GM20431 (cell line): ENCODE data around the gene STK39.

ENCODE experiments used
- in situ Hi-C: fragments of 300-500 bp; cut with MseI, MboI; formaldehyde crosslinking; loops from one replicate; pipeline ENCODE4 v1.15.0; 2020; ENCODE audit warnings: low sequenced_read_pairs; ENCODE audit not compliant: unreplicated experiment

STK39 gene

GRCh38 chr2:168210895-168211570 lies 36.4 kb downstream of the STK39 start:
- in situ Hi-C loops = no loop called here

- in situ Hi-C loops = no loop called here
These were observed 37.0 kb downstream of the STK39 start for GRCh38 chr2:168210216-168210894.

- in situ Hi-C loops = no loop called here
These were observed 38.7 kb downstream of the STK39 start for GRCh38 chr2:168208652-168209051.

GRCh38 chr2:168207851-168208250 lies 39.5 kb downstream of the STK39 start:
- in situ Hi-C loops = no loop called here

GRCh38 chr2:168203762-168204693 lies 43.4 kb downstream of the STK39 start:
- in situ Hi-C loops = no loop called here

- in situ Hi-C loops = no loop called here
These were observed 45.7 kb downstream of the STK39 start for GRCh38 chr2:168201584-168202116.

- in situ Hi-C loops = no loop called here
These were observed 46.3 kb downstream of the STK39 start for GRCh38 chr2:168200930-168201583.

GRCh38 chr2:168198476-168199207 lies 48.8 kb downstream of the STK39 start:
- in situ Hi-C loops = no loop called here

- in situ Hi-C loops = no loop called here
These were observed 50.6 kb downstream of the STK39 start for GRCh38 chr2:168196764-168197180.

- in situ Hi-C loops = no loop called here
These were observed 52.4 kb downstream of the STK39 start for GRCh38 chr2:168194784-168195522.

- in situ Hi-C loops = no loop called here
These were observed 54.4 kb downstream of the STK39 start for GRCh38 chr2:168192839-168193616.

- in situ Hi-C loops = no loop called here
These were observed 55.2 kb downstream of the STK39 start for GRCh38 chr2:168191955-168192785.

GRCh38 chr2:168190590-168191336 lies 56.6 kb downstream of the STK39 start:
- in situ Hi-C loops = no loop called here

- in situ Hi-C loops = no loop called here
These were observed 57.4 kb downstream of the STK39 start for GRCh38 chr2:168189835-168190569.

GRCh38 chr2:168188002-168188401 lies 59.4 kb downstream of the STK39 start:
- in situ Hi-C loops = no loop called here

GRCh38 chr2:168186452-168186851 lies 60.9 kb downstream of the STK39 start:
- in situ Hi-C loops = no loop called here
